ENCODE data around the gene CLSTN2.

The CLSTN2 gene

GRCh38 chr3:140053794-140054193 lies 118.8 kb downstream of the CLSTN2 start:
- no peak for DNase-seq (ENCODE audit: low read depth)

- DNase-seq (ENCODE audit: low read depth), result no peak
Measured at GRCh38 chr3:140055092-140055791, 120.3 kb downstream of the CLSTN2 start.

- DNase-seq (ENCODE audit: low read depth), result no peak
Measured at GRCh38 chr3:140056047-140056446, 121.1 kb downstream of the CLSTN2 start.

- no peak for DNase-seq (ENCODE audit: low read depth)
Measured at GRCh38 chr3:140061211-140061610, 126.2 kb downstream of the CLSTN2 start.

GRCh38 chr3:140062461-140062860 lies 127.5 kb downstream of the CLSTN2 start:
- no peak for DNase-seq (ENCODE audit: low read depth)

GRCh38 chr3:140067487-140067886 lies 132.5 kb downstream of the CLSTN2 start:
- DNase-seq (ENCODE audit: low read depth), result no peak

- no peak for DNase-seq (ENCODE audit: low read depth)
Measured at GRCh38 chr3:140068494-140069017, 133.6 kb downstream of the CLSTN2 start.

- no peak for DNase-seq (ENCODE audit: low read depth)
Measured at GRCh38 chr3:140073278-140074045, 138.5 kb downstream of the CLSTN2 start.

GRCh38 chr3:140076552-140076951 lies 141.6 kb downstream of the CLSTN2 start:
- no peak for DNase-seq (ENCODE audit: low read depth)

- DNase-seq (ENCODE audit: low read depth), result no peak
Measured at GRCh38 chr3:140077406-140077805, 142.4 kb downstream of the CLSTN2 start.

- DNase-seq (ENCODE audit: low read depth), result no peak
Measured at GRCh38 chr3:140078343-140078742, 143.4 kb downstream of the CLSTN2 start.

GRCh38 chr3:140078940-140079339 lies 144.0 kb downstream of the CLSTN2 start:
- DNase-seq (ENCODE audit: low read depth), result no peak

- no peak for DNase-seq (ENCODE audit: low read depth)
Measured at GRCh38 chr3:140081887-140082286, 146.9 kb downstream of the CLSTN2 start.

GRCh38 chr3:140085001-140085400 lies 150.0 kb downstream of the CLSTN2 start:
- DNase-seq (ENCODE audit: low read depth), result no peak

- DNase-seq (ENCODE audit: low read depth), result no peak
Measured at GRCh38 chr3:140086642-140087041, 151.7 kb downstream of the CLSTN2 start.

- no peak for DNase-seq (ENCODE audit: low read depth)
Measured at GRCh38 chr3:140088058-140088457, 153.1 kb downstream of the CLSTN2 start.

GRCh38 chr3:140088513-140088912 lies 153.5 kb downstream of the CLSTN2 start:
- no peak for DNase-seq (ENCODE audit: low read depth)

GRCh38 chr3:140089403-140090072 lies 154.6 kb downstream of the CLSTN2 start:
- DNase-seq (ENCODE audit: low read depth), result no peak

GRCh38 chr3:140091143-140091542 lies 156.2 kb downstream of the CLSTN2 start:
- no peak for DNase-seq (ENCODE audit: low read depth)

- no peak for DNase-seq (ENCODE audit: low read depth)
Measured at GRCh38 chr3:140092848-140093536, 158.0 kb downstream of the CLSTN2 start.

GRCh38 chr3:140093742-140094141 lies 158.8 kb downstream of the CLSTN2 start:
- no peak for DNase-seq (ENCODE audit: low read depth)

GRCh38 chr3:140094487-140094886 lies 159.5 kb downstream of the CLSTN2 start:
- no peak for DNase-seq (ENCODE audit: low read depth)
